NT2/D1 (cell line): ENCODE measurements around the gene FPGS.

Experiments used
- YY1 ChIP-seq: IDR thresholded peaks from 2 replicates; pipeline ENCODE4 v1.6.1; 2011; ENCODE audit not compliant: insufficient read length, insufficient read depth
- ZNF274 ChIP-seq: IDR thresholded peaks from 2 replicates; pipeline ENCODE4 v1.6.1; 2011; ENCODE audit warnings: mild to moderate bottlenecking, low read depth, low read length

DNA sequence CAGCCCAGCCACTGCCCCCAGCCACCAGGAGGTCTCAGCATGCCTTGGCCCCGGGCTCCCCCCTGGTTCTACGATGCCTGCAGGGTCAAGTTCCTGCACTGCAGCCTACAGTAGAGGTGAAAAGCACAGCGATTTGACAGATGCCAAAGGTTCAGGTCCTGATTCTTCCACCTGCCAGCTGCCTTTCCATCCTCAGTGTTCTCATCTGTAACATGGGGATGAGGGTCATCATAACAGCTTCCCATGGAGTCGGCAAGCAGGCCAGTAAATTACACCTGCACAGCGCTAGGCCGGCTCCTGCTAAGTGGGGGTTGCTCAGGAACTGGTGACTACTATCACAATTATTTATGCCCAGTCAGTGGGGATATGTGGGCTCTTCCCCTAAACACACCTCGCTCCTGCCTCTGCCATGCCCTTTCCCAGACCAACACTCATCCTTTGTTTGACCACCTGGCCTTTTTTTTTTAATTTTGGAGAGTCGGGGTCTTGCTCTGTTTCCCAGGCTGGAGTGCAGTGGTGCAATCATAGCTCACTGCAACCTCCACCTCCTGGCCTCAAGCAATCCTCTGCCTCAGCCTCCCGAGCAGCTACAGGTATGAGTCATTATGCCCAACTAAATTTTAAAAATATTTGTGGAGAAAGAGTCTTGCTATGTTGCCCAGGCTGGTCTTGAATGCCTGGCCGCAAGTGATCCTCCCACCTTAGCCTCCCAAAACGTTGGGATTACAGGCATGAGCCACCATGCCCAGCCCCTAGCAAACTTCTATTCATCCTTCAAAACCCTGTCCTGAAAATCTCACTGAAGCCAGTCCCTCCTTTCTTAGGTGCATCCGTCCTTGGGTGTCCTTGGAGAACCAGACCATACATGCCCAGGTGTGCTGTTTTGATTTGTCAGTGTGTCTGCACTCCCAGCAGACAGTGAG lies 45.4 kb downstream of the FPGS start:
- TF ChIP-seq YY1 (no peak), ZNF274 (no peak)
